HepG2 (cell line): ENCODE results near the gene ANGPTL2. TPM values are rescaled to one million over a fixed set of nuclear protein-coding genes. Genes with fewer than 3 reads are reported as not detected.

Experiments
- HCFC1 ChIP-seq: fragments of 150-350 bp; IDR thresholded peaks from 2 replicates; pipeline ENCODE4 v1.6.1; 2014; ENCODE audit warnings: low read depth, low read length
- PRPF4 ChIP-seq: fragments of 200-400 bp; formaldehyde crosslinking; IDR thresholded peaks from 2 replicates; pipeline ENCODE4 v1.6.1; 2016; ENCODE audit warnings: low read length, low read depth; ENCODE audit not compliant: poor library complexity, severe bottlenecking
- TBP ChIP-seq: sonication (generic); formaldehyde crosslinking; IDR thresholded peaks from 2 replicates; pipeline ENCODE4 v1.5.0; 2020; ENCODE audit warnings: missing genetic modification reagents
- ZFX ChIP-seq: sonication (generic); formaldehyde crosslinking; IDR thresholded peaks from 2 replicates; pipeline ENCODE4 v1.4.0; 2020; ENCODE audit warnings: mild to moderate bottlenecking, low read depth, missing genetic modification reagents, moderate library complexity
- ZIK1 ChIP-seq: sonication (generic); formaldehyde crosslinking; IDR thresholded peaks from 2 replicates; pipeline ENCODE4 v1.5.0; 2020; ENCODE audit warnings: mild to moderate bottlenecking, low read depth, missing genetic modification reagents, borderline replicate concordance
- ZMYM4 ChIP-seq: sonication (generic); formaldehyde crosslinking; IDR thresholded peaks from 2 replicates; pipeline ENCODE4 v1.8.1; 2023; ENCODE audit warnings: mild to moderate bottlenecking, missing genetic modification reagents
- ZNF468 ChIP-seq: sonication (generic); formaldehyde crosslinking; IDR thresholded peaks from 2 replicates; pipeline ENCODE4 v1.8.0; 2022; ENCODE audit warnings: mild to moderate bottlenecking, moderate library complexity, missing genetic modification reagents
- ZNF597 ChIP-seq: sonication (generic); formaldehyde crosslinking; IDR thresholded peaks from 2 replicates; pipeline ENCODE4 v1.5.0; 2020; ENCODE audit warnings: missing genetic modification reagents
- ZNF646 ChIP-seq: sonication (generic); formaldehyde crosslinking; IDR thresholded peaks from 2 replicates; pipeline ENCODE4 v1.9.0; 2021; ENCODE audit warnings: mild to moderate bottlenecking, missing genetic modification reagents
- ZNF776 ChIP-seq: sonication (generic); formaldehyde crosslinking; IDR thresholded peaks from 2 replicates; pipeline ENCODE4 v1.4.0; 2020; ENCODE audit warnings: mild to moderate bottlenecking, missing genetic modification reagents
- polyA plus RNA-seq, 8 experiments: library from polyadenylated mRNA; depleted of rRNA in 3 of 8; stranded (reverse) in 7 of 8; unstranded in 1 of 8; fragments of >200 nt; fragmentation: Illumina TruSeq in 4 of 8; extraction: Trizol in 4 of 8; gene quantifications; 2 replicates each; pipeline versions ENCODE4 v1.2.1 to v1.2.3, GENCODE V29; 2011 to 2016; ENCODE audit warnings: low read depth in 4 of 8, missing spikeins in 1 of 8, mixed read lengths in 1 of 8; ENCODE audit not compliant: insufficient read depth in 1 of 8
- total RNA-seq, 5 experiments: library from RNA; depleted of rRNA; stranded (reverse); fragments of >200 nt; fragmentation: Illumina TruSeq; extraction: Trizol; gene quantifications; 2 replicates each; pipeline ENCODE4 v1.2.3, GENCODE V29; 2016; ENCODE audit warnings: low read depth in 1 of 5
- TF ChIP-seq, protein P1 (sequence below): sonication (generic); formaldehyde crosslinking; IDR thresholded peaks from 2 replicates; pipeline ENCODE4 v1.4.0; 2020; ENCODE audit warnings: missing genetic modification reagents, borderline replicate concordance

Gene ANGPTL2
- total and polyA plus RNA-seq, 2 of the 13 experiments (the other 11 are each of a cell fraction or from before 2014, with no cell fraction given), result 0.91 to 21.0 TPM

GRCh38 chr9:127051881-127052595 lies 70.4 kb downstream of the ANGPTL2 start (continued):
- TF ChIP-seq ZNF776, result no peak
- no peak for TF ChIP-seq ZIK1 (CRISPR knock-in tag)
- TF ChIP-seq ZNF646, result no peak
- no peak for TF ChIP-seq PRPF4
- TF ChIP-seq ZMYM4 (CRISPR knock-in tag), result no peak
- no peak for TF ChIP-seq HCFC1
- no peak for TF ChIP-seq ZNF468 (CRISPR knock-in tag)
- TF ChIP-seq, protein P1, sequence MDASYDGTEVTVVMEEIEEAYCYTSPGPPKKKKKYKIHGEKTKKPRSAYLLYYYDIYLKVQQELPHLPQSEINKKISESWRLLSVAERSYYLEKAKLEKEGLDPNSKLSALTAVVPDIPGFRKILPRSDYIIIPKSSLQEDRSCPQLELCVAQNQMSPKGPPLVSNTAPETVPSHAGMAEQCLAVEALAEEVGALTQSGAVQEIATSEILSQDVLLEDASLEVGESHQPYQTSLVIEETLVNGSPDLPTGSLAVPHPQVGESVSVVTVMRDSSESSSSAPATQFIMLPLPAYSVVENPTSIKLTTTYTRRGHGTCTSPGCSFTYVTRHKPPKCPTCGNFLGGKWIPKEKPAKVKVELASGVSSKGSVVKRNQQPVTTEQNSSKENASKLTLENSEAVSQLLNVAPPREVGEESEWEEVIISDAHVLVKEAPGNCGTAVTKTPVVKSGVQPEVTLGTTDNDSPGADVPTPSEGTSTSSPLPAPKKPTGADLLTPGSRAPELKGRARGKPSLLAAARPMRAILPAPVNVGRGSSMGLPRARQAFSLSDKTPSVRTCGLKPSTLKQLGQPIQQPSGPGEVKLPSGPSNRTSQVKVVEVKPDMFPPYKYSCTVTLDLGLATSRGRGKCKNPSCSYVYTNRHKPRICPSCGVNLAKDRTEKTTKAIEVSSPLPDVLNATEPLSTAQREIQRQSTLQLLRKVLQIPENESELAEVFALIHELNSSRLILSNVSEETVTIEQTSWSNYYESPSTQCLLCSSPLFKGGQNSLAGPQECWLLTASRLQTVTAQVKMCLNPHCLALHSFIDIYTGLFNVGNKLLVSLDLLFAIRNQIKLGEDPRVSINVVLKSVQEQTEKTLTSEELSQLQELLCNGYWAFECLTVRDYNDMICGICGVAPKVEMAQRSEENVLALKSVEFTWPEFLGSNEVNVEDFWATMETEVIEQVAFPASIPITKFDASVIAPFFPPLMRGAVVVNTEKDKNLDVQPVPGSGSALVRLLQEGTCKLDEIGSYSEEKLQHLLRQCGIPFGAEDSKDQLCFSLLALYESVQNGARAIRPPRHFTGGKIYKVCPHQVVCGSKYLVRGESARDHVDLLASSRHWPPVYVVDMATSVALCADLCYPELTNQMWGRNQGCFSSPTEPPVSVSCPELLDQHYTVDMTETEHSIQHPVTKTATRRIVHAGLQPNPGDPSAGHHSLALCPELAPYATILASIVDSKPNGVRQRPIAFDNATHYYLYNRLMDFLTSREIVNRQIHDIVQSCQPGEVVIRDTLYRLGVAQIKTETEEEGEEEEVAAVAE, result no peak
- TF ChIP-seq TBP, result no peak
- TF ChIP-seq ZFX (CRISPR knock-in tag), result no peak
- TF ChIP-seq ZNF597 (CRISPR knock-in tag), result no peak
- TF ChIP-seq, all 625 proteins: peak for 0
